ENCODE results near the gene CFTR.

Gene CFTR

DNA sequence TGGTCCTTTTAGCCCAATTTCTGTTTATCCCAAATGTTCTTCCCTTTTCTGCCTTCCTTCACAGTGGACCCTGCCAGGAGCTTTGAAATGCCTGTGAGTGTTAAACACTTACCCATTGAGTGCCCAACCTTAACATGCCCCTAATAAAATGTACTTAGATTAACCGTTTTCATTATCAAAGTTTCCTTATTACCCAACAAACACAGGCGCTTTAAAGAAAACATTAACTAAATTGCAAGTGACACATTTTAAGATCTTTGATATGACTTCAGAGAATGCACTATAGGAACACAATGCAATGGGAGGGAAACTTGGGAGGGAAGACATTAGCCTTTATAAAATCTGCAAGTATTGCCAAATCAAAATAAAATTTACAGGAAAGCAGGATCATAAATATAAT lies 177.0 kb downstream of the CFTR start:
- TF ChIP-seq, protein P1, sequence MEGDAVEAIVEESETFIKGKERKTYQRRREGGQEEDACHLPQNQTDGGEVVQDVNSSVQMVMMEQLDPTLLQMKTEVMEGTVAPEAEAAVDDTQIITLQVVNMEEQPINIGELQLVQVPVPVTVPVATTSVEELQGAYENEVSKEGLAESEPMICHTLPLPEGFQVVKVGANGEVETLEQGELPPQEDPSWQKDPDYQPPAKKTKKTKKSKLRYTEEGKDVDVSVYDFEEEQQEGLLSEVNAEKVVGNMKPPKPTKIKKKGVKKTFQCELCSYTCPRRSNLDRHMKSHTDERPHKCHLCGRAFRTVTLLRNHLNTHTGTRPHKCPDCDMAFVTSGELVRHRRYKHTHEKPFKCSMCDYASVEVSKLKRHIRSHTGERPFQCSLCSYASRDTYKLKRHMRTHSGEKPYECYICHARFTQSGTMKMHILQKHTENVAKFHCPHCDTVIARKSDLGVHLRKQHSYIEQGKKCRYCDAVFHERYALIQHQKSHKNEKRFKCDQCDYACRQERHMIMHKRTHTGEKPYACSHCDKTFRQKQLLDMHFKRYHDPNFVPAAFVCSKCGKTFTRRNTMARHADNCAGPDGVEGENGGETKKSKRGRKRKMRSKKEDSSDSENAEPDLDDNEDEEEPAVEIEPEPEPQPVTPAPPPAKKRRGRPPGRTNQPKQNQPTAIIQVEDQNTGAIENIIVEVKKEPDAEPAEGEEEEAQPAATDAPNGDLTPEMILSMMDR (IDR thresholded peaks at IDR 0.05) = no peak

DNA sequence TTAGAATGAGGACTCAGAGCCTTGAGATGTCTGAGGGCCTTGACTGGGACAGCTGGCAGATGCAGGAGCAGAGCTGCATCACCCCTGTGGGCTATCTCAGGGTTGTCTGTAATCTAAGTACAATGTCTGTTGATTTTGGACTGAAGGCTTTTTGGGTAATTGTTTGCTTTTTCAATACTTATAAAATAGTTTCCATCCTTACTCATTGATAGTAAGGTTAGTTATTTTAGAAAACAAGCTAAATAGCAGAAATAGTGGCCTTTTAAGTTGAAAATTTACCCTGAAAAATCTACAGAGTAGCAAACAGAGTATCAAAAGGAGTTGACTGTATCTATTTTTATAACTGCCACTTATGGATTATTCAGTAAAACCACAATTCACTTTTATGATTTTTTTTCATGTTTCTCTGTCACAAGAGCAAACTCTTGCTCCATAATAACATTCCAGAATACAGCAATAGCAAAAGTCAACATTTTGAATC lies 179.7 kb downstream of the CFTR start:
- TF ChIP-seq, protein P1 (IDR thresholded peaks at IDR 0.05) = no peak

DNA sequence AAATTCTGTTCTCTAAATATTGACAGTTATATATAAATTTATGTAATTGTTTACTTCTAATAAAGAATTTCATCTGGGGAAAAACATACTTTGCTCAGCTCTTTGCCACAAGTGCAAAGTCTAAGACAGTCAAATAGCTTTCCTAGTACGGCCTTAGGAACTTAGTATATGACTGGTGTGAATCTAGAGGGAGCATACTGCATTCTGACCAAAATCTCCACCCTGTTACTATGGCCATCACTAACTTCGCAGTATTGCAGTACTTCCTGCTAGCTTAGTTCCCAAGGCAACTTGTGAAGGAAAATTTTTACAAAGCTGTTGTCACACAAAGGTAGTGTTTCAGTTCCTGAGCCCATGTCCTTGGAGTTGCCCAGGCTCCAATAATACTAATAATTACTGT lies 181.5 kb downstream of the CFTR start:
- TF ChIP-seq, protein P1 (IDR thresholded peaks at IDR 0.05) = no peak

DNA sequence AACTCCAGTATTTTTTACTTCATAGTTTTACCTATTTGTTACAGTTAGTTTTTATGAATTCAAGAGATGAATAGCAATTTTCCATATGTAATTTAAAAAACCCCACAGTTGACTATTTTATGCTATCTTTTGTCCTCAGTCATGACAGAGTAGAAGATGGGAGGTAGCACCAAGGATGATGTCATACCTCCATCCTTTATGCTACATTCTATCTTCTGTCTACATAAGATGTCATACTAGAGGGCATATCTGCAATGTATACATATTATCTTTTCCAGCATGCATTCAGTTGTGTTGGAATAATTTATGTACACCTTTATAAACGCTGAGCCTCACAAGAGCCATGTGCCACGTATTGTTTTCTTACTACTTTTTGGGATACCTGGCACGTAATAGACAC lies 184.2 kb downstream of the CFTR start:
- TF ChIP-seq, protein P1 (IDR thresholded peaks at IDR 0.05) = no peak

DNA sequence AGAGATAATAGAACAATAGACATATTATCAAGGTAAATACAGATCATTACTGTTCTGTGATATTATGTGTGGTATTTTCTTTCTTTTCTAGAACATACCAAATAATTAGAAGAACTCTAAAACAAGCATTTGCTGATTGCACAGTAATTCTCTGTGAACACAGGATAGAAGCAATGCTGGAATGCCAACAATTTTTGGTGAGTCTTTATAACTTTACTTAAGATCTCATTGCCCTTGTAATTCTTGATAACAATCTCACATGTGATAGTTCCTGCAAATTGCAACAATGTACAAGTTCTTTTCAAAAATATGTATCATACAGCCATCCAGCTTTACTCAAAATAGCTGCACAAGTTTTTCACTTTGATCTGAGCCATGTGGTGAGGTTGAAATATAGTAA lies 185.5 kb downstream of the CFTR start:
- TF ChIP-seq, protein P1 (IDR thresholded peaks at IDR 0.05) = no peak

DNA sequence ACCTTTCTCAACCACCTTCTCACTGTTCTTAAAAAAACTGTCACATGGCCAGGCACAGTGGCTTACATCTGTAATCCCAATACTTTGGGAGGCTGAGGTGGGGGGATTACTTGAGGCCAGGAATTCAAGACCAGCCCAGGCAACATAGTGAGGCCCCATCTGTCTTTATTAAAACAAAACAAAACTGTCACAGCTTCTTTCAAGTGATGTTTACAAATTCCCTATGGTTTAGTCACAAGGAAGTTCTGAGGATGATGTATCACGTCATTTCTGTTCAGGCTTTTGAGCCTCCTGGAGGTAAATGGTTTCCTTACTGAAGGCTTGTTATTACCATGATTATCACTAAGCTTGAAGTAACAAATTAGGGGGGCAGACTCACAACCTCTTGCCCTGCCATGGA lies 186.2 kb downstream of the CFTR start:
- TF ChIP-seq, protein P1 (IDR thresholded peaks at IDR 0.05) = no peak

DNA sequence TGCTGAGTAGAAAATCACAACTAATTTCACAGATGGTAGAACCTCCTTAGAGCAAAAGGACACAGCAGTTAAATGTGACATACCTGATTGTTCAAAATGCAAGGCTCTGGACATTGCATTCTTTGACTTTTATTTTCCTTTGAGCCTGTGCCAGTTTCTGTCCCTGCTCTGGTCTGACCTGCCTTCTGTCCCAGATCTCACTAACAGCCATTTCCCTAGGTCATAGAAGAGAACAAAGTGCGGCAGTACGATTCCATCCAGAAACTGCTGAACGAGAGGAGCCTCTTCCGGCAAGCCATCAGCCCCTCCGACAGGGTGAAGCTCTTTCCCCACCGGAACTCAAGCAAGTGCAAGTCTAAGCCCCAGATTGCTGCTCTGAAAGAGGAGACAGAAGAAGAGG lies 186.9 kb downstream of the CFTR start:
- TF ChIP-seq, protein P1 (IDR thresholded peaks at IDR 0.05) = no peak

DNA sequence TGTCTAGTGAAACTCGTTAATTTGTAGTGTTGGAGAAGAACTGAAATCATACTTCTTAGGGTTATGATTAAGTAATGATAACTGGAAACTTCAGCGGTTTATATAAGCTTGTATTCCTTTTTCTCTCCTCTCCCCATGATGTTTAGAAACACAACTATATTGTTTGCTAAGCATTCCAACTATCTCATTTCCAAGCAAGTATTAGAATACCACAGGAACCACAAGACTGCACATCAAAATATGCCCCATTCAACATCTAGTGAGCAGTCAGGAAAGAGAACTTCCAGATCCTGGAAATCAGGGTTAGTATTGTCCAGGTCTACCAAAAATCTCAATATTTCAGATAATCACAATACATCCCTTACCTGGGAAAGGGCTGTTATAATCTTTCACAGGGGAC lies 187.6 kb downstream of the CFTR start:
- TF ChIP-seq, protein P1 (IDR thresholded peaks at IDR 0.05) = no peak
